GM10847 (cell line): ENCODE results near the gene FRMD4A.

Experiments
- POLR2A ChIP-seq: IDR thresholded peaks from 2 replicates; pipeline ENCODE4 v1.6.1; 2011; ENCODE audit not compliant: insufficient read length; ENCODE audit errors: extremely low read depth

Gene FRMD4A

GRCh38 chr10:13977861-13978532 lies 352.7 kb downstream of the FRMD4A start:
- TF ChIP-seq POLR2A, result no peak

GRCh38 chr10:13973742-13974141 lies 357.0 kb downstream of the FRMD4A start:
- TF ChIP-seq POLR2A, result no peak

GRCh38 chr10:13972609-13973008 lies 358.1 kb downstream of the FRMD4A start:
- no peak for TF ChIP-seq POLR2A

- TF ChIP-seq POLR2A, result no peak
Observed at GRCh38 chr10:13971601-13972475, 358.9 kb downstream of the FRMD4A start.

- no peak for TF ChIP-seq POLR2A
Observed at GRCh38 chr10:13970957-13971353, 359.8 kb downstream of the FRMD4A start.

- TF ChIP-seq POLR2A, result no peak
Observed at GRCh38 chr10:13970236-13970956, 360.3 kb downstream of the FRMD4A start.

- no peak for TF ChIP-seq POLR2A
Observed at GRCh38 chr10:13969792-13970140, 361.0 kb downstream of the FRMD4A start.

- TF ChIP-seq POLR2A, result no peak
Observed at GRCh38 chr10:13969118-13969791, 361.5 kb downstream of the FRMD4A start.

- TF ChIP-seq POLR2A, result no peak
Observed at GRCh38 chr10:13961853-13962252, 368.9 kb downstream of the FRMD4A start.

- TF ChIP-seq POLR2A, result no peak
Observed at GRCh38 chr10:13961097-13961496, 369.6 kb downstream of the FRMD4A start.

GRCh38 chr10:13960603-13961002 lies 370.1 kb downstream of the FRMD4A start:
- TF ChIP-seq POLR2A, result no peak

GRCh38 chr10:13959443-13960359 lies 371.0 kb downstream of the FRMD4A start:
- TF ChIP-seq POLR2A, result no peak

- no peak for TF ChIP-seq POLR2A
Observed at GRCh38 chr10:13957856-13958255, 372.9 kb downstream of the FRMD4A start.

GRCh38 chr10:13956826-13957225 lies 373.9 kb downstream of the FRMD4A start:
- no peak for TF ChIP-seq POLR2A
